GM23338 (cell line): ENCODE measurements around the gene EYS. TPM values are rescaled to one million over a fixed set of nuclear protein-coding genes. Genes with fewer than 3 reads are reported as not detected.

Source experiments
- CREB1 ChIP-seq: fragments of 250-450 bp; sonication (Bioruptor Pico); IDR thresholded peaks from 2 replicates; pipeline ENCODE4 v1.5.0; 2020; ENCODE audit warnings: low read depth, mild to moderate bottlenecking, moderate library complexity
- NANOG ChIP-seq: IDR thresholded peaks from 2 replicates; pipeline ENCODE4 v1.6.1; 2016; ENCODE audit warnings: antibody characterized with exemption, borderline replicate concordance
- REST ChIP-seq: IDR thresholded peaks from one replicate; pipeline ENCODE4 v1.6.1; 2018; ENCODE audit warnings: antibody characterized with exemption; ENCODE audit not compliant: unreplicated experiment
- STAT1 ChIP-seq: IDR thresholded peaks from one replicate; pipeline ENCODE4 v1.6.1; 2016; ENCODE audit warnings: antibody characterized with exemption; ENCODE audit not compliant: unreplicated experiment
- ZNF462 ChIP-seq: fragments of 250-450 bp; sonication (Bioruptor Pico); IDR thresholded peaks from 2 replicates; pipeline ENCODE4 v1.5.0; 2020; ENCODE audit warnings: mild to moderate bottlenecking, moderate library complexity
- polyA plus RNA-seq: library from polyadenylated mRNA; unstranded; fragments of >200 nt; fragmentation: Nextera tagmentation; extraction: Ambion mirVana; gene quantifications from 2 replicates; pipeline ENCODE4 v1.2.1, GENCODE V29; 2016
- total RNA-seq: library from RNA; depleted of rRNA; stranded (reverse); fragments of >200 nt; shearing (Covaris generic); gene quantifications from 2 replicates; pipeline ENCODE4 v1.2.3, GENCODE V29; 2014

EYS gene
- total and polyA plus RNA-seq, 2 experiments from 2014 or later = 0.38 to 0.52 TPM

- TF ChIP-seq ZNF462 (CRISPR knock-in tag) = no peak
- no peak for TF ChIP-seq CREB1 (CRISPR knock-in tag)
- TF ChIP-seq STAT1 = no peak
- no peak for TF ChIP-seq NANOG
- no peak for TF ChIP-seq REST
Observed at GRCh38 chr6:63685446-63686379, 2021.3 kb downstream of the EYS start (continued).
